Ectodermal cell (in vitro differentiated cells): ENCODE results near the gene URGCP. TPM values are rescaled to one million over a fixed set of nuclear protein-coding genes. Genes with fewer than 3 reads are reported as not detected.

Source experiments
- H3K27ac ChIP-seq: 2 replicates; pipeline ENCODE4 v1.7.0; 2013; ENCODE audit warnings: mild to moderate bottlenecking, low read depth, low read length; ENCODE audit not compliant: insufficient read depth, poor library complexity, severe bottlenecking
- H3K27me3 ChIP-seq: 2 replicates; pipeline ENCODE4 v1.7.0; 2013; ENCODE audit warnings: mild to moderate bottlenecking, low read length; ENCODE audit not compliant: insufficient read depth, control insufficient read depth, poor library complexity, severe bottlenecking
- H3K36me3 ChIP-seq: one replicate; pipeline ENCODE4 v1.7.0; 2013; ENCODE audit warnings: low read length; ENCODE audit not compliant: control insufficient read depth, insufficient read depth
- H3K4me1 ChIP-seq: one replicate; pipeline ENCODE4 v1.7.0; 2013; ENCODE audit warnings: low read length; ENCODE audit not compliant: control insufficient read depth, insufficient read depth
- H3K4me3 ChIP-seq: 2 replicates; pipeline ENCODE4 v1.7.0; 2013; ENCODE audit warnings: low read depth, low read length, control low read depth; ENCODE audit not compliant: insufficient read depth
- H3K9me3 ChIP-seq: 2 replicates; pipeline ENCODE4 v1.7.0; 2013; ENCODE audit warnings: mild to moderate bottlenecking, low read length, moderate library complexity; ENCODE audit not compliant: control insufficient read depth
- WGBS, 2 experiments: methylation state at CpG; one replicate each; pipeline ENCODE4 v1.1.7; 2013; ENCODE audit warnings: missing lambda C conversion rate in 2 of 2; 5-methylcytosine and 5-hydroxymethylcytosine counted together
- polyA plus RNA-seq, 4 experiments: library from polyadenylated mRNA; stranded (reverse); fragments of 50-300 nt; gene quantifications; one replicate each; pipeline ENCODE4 v1.2.3, GENCODE V29; 2013

The URGCP gene
- 12.8 TPM for polyA plus RNA-seq (2013, experiment 1 of 4)
- polyA plus RNA-seq (2013, experiment 2 of 4), result 12.5 TPM
- polyA plus RNA-seq (2013, experiment 3 of 4), result 7.3 TPM
- polyA plus RNA-seq (2013, experiment 4 of 4), result 11.9 TPM

- Histone ChIP-seq H3K36me3 (no peaks in the 10 kb centered on the region), H3K27ac (no peak within 1 kb of the TSS), H3K27me3 (peaks cover 14% of the 10 kb centered on the region), H3K9me3 (no peaks in the 10 kb centered on the region), H3K4me3 (peak within 1 kb of the TSS; percentile 54), H3K4me1 (no peaks in the 10 kb centered on the region)
- 0 to 1% methylated on average over 72 of the region's 73 CpGs for WGBS, 2 experiments
Measured at GRCh38 chr7:43906331-43907010, at the start of gene URGCP. URGCP (minus strand) TSS chr7:43906596; CDS start chr7:43906575, 21 bp downstream.

GRCh38 chr7:43956027-43956426 is 49.6 kb upstream of the URGCP start:
- 73 to 84% methylated on average over 3 of the region's 3 CpGs for WGBS, 2 experiments
- no peaks in the 10 kb centered on the region for H3K9me3 ChIP-seq
- no peaks in the 10 kb centered on the region for H3K4me1 ChIP-seq
- H3K27ac ChIP-seq, result no peak overlapping the region
- H3K4me3 ChIP-seq, result no peak overlapping the region
- H3K36me3 ChIP-seq, result no peaks in the 10 kb centered on the region
- no peaks in the 10 kb centered on the region for H3K27me3 ChIP-seq

- Histone ChIP-seq H3K27me3 (no peaks in the 10 kb centered on the region), H3K4me3 (no peak overlapping the region), H3K4me1 (no peaks in the 10 kb centered on the region), H3K36me3 (no peaks in the 10 kb centered on the region), H3K9me3 (no peaks in the 10 kb centered on the region), H3K27ac (no peak overlapping the region)
- 53 to 57% methylated on average over 3 of the region's 3 CpGs for WGBS, 2 experiments
Measured at GRCh38 chr7:43954524-43955228, 48.3 kb upstream of the URGCP start.

- 95 to 96% methylated on average over 5 of the region's 5 CpGs for WGBS, 2 experiments
- no peak overlapping the region for H3K4me3 ChIP-seq
- H3K9me3 ChIP-seq, result no peaks in the 10 kb centered on the region
- no peak overlapping the region for H3K27ac ChIP-seq
- no peaks in the 10 kb centered on the region for H3K36me3 ChIP-seq
- H3K4me1 ChIP-seq, result no peaks in the 10 kb centered on the region
- no peaks in the 10 kb centered on the region for H3K27me3 ChIP-seq
Measured at GRCh38 chr7:43953071-43953470, 46.7 kb upstream of the URGCP start.

GRCh38 chr7:43952028-43952427 is 45.6 kb upstream of the URGCP start:
- 94 to 97% methylated on average over 3 of the region's 3 CpGs for WGBS, 2 experiments

GRCh38 chr7:43944286-43944685 is 37.9 kb upstream of the URGCP start:
- Histone ChIP-seq H3K4me1 (no peaks in the 10 kb centered on the region), H3K27ac (no peak overlapping the region), H3K36me3 (no peaks in the 10 kb centered on the region), H3K27me3 (no peaks in the 10 kb centered on the region), H3K9me3 (no peaks in the 10 kb centered on the region), H3K4me3 (no peak overlapping the region)
- 86 to 93% methylated on average over 4 of the region's 4 CpGs for WGBS, 2 experiments

More at GRCh38 chr7:43952028-43952427, 45.6 kb upstream of the URGCP start:
- no peaks in the 10 kb centered on the region for H3K4me1 ChIP-seq
- no peaks in the 10 kb centered on the region for H3K36me3 ChIP-seq
- H3K27ac ChIP-seq, result no peak overlapping the region
- no peak overlapping the region for H3K4me3 ChIP-seq
- H3K9me3 ChIP-seq, result no peaks in the 10 kb centered on the region
- no peaks in the 10 kb centered on the region for H3K27me3 ChIP-seq

GRCh38 chr7:43943417-43944187 is 37.2 kb upstream of the URGCP start:
- H3K36me3 ChIP-seq, result no peaks in the 10 kb centered on the region
- no peaks in the 10 kb centered on the region for H3K9me3 ChIP-seq
- H3K27me3 ChIP-seq, result no peaks in the 10 kb centered on the region
- H3K27ac ChIP-seq, result no peak overlapping the region
- H3K4me1 ChIP-seq, result no peaks in the 10 kb centered on the region
- no peak overlapping the region for H3K4me3 ChIP-seq
- 91 to 92% methylated on average over 13 of the region's 13 CpGs for WGBS, 2 experiments

GRCh38 chr7:43942997-43943396 is 36.6 kb upstream of the URGCP start:
- no peaks in the 10 kb centered on the region for H3K36me3 ChIP-seq
- H3K4me3 ChIP-seq, result no peak overlapping the region
- H3K4me1 ChIP-seq, result no peaks in the 10 kb centered on the region
- no peak overlapping the region for H3K27ac ChIP-seq
- whole genome bisulfite sequencing, 2 experiments, result 80 to 82% methylated on average over 3 of the region's 3 CpGs
- no peaks in the 10 kb centered on the region for H3K27me3 ChIP-seq
- H3K9me3 ChIP-seq, result no peaks in the 10 kb centered on the region

GRCh38 chr7:43942250-43942649 is 35.9 kb upstream of the URGCP start:
- Histone ChIP-seq H3K36me3 (no peaks in the 10 kb centered on the region), H3K27ac (no peak overlapping the region), H3K27me3 (no peaks in the 10 kb centered on the region), H3K9me3 (no peaks in the 10 kb centered on the region), H3K4me1 (no peaks in the 10 kb centered on the region), H3K4me3 (no peak overlapping the region)
- 60 to 65% methylated on average over 3 of the region's 3 CpGs for WGBS, 2 experiments
